HG03139 (cell line): Measurements from ENCODE around the gene PRPF6.
"Not testable (repeated sequence)": the region's sequence is repeated elsewhere in the genome, so short reads cannot be mapped to it uniquely, and the experiment has no call there.

Source experiments
- ATAC-seq: cut with Tn5 transposase; IDR thresholded peaks from one replicate; pipeline ENCODE4 v1.9.1; 2021; ENCODE audit not compliant: unreplicated experiment

Gene PRPF6

GRCh38 chr20:63972312-63973159 is 8.4 kb upstream of the PRPF6 start:
- no peak for ATAC-seq

- ATAC-seq = no peak
These were observed 7.8 kb upstream of the PRPF6 start for GRCh38 chr20:63973160-63973479.

GRCh38 chr20:63973636-63974401 is 7.1 kb upstream of the PRPF6 start:
- no peak for ATAC-seq

- no peak for ATAC-seq
These were observed 6.3 kb upstream of the PRPF6 start for GRCh38 chr20:63974402-63975200.

- not testable (repeated sequence) for ATAC-seq
These were observed 4.4 kb upstream of the PRPF6 start for GRCh38 chr20:63976511-63976910.

GRCh38 chr20:63976980-63977738 is 3.8 kb upstream of the PRPF6 start:
- no peak for ATAC-seq

GRCh38 chr20:63977739-63978276 is 3.1 kb upstream of the PRPF6 start:
- ATAC-seq = no peak

- ATAC-seq = no peak
These were observed 2.4 kb upstream of the PRPF6 start for GRCh38 chr20:63978319-63979228.

- ATAC-seq = no peak
These were observed 1.7 kb upstream of the PRPF6 start for GRCh38 chr20:63979229-63979556.

- no peak for ATAC-seq
These were observed 1.2 kb upstream of the PRPF6 start, which contains the start of gene SAMD10 for GRCh38 chr20:63979557-63980316. Gene SAMD10, minus strand, starts transcription at chr20:63979642. Its CDS starts 175 bp downstream, at chr20:63979467.

GRCh38 chr20:63980317-63980805 is 571 bp upstream of the PRPF6 start:
- peak; percentile 5 for ATAC-seq

- no peak for ATAC-seq
These were observed 2.0 kb downstream of the PRPF6 start for GRCh38 chr20:63982937-63983336.

GRCh38 chr20:64000906-64001305 is 20.0 kb downstream of the PRPF6 start:
- no peak for ATAC-seq

- ATAC-seq = no peak
These were observed 20.7 kb downstream of the PRPF6 start for GRCh38 chr20:64001607-64002011.

GRCh38 chr20:64003960-64004725 is 23.2 kb downstream of the PRPF6 start:
- ATAC-seq = no peak

GRCh38 chr20:64005394-64005793 is 24.5 kb downstream of the PRPF6 start:
- ATAC-seq = no peak

- ATAC-seq = no peak
These were observed 25.6 kb downstream of the PRPF6 start for GRCh38 chr20:64006490-64006889.

GRCh38 chr20:64006902-64007301 is 26.0 kb downstream of the PRPF6 start:
- ATAC-seq = no peak
